PC-3 (cell line): Measurements from ENCODE around the gene PPP1R1C. TPM values are rescaled to one million over a fixed set of nuclear protein-coding genes. Genes with fewer than 3 reads are reported as not detected.
A peak's percentile ranks its signal among the peaks of the same experiment; 100 is the strongest.

Experiments
- ATAC-seq: fragments of 200-7000 bp; cut with Tn5 transposase; 2 replicates; pipeline ENCODE4 v1.9.1; 2020; ENCODE audit warnings: mild to moderate bottlenecking, moderate library complexity
- BruUV-seq: library from RNA; stranded (reverse); fragments of 400-500 nt; replicated peaks from 2 replicates; lab custom pipeline; 2021; lab: Mats Ljungman, UMichigan
- CTCF ChIA-PET: fragments of 300-600 bp; sonication (Branson Sonifier 250); formaldehyde crosslinking; loops from one replicate; lab custom pipeline; 2022; ENCODE audit warnings: antibody characterized with exemption; lab: Charles Lee
- POLR2A ChIA-PET: fragments of 300-600 bp; sonication (Branson Sonifier 250); formaldehyde crosslinking; loops from one replicate; lab custom pipeline; 2022; ENCODE audit warnings: antibody characterized with exemption; ENCODE audit not compliant: unreplicated experiment; lab: Charles Lee
- DNase-seq: peaks from one replicate; pipeline ENCODE4 v3.0.0-alpha.2; 2015
- H2AFZ ChIP-seq: fragments of 300-600 bp; sonication (generic); 2 replicates; pipeline ENCODE4 v1.6.0; 2016; ENCODE audit warnings: antibody characterized with exemption, low read length
- H3F3A ChIP-seq: fragments of 300-600 bp; sonication (generic); one replicate; pipeline ENCODE4 v1.6.0; 2017; ENCODE audit warnings: antibody characterized with exemption, low read length, control low read depth, mild to moderate bottlenecking; ENCODE audit not compliant: unreplicated experiment
- H3K27ac ChIP-seq: fragments of 300-600 bp; sonication (generic); 2 replicates; pipeline ENCODE4 v1.5.1; 2016; ENCODE audit warnings: mild to moderate bottlenecking, low read length
- H3K27me3 ChIP-seq: fragments of 300-600 bp; sonication (generic); 2 replicates; pipeline ENCODE4 v1.6.1; 2016; ENCODE audit warnings: low read length, mixed read lengths
- H3K36me3 ChIP-seq: fragments of 300-600 bp; sonication (generic); 2 replicates; pipeline ENCODE4 v1.6.1; 2016; ENCODE audit warnings: low read depth, mixed run types, low read length, mixed read lengths
- H3K4me1 ChIP-seq: fragments of 300-600 bp; sonication (generic); 2 replicates; pipeline ENCODE4 v1.5.1; 2016; ENCODE audit warnings: low read length; ENCODE audit not compliant: insufficient read depth
- H3K4me2 ChIP-seq: fragments of 300-600 bp; sonication (generic); 2 replicates; pipeline ENCODE4 v1.6.0; 2016; ENCODE audit warnings: low read length
- H3K4me3 ChIP-seq: fragments of 300-600 bp; sonication (generic); 2 replicates; pipeline ENCODE4 v1.5.1; 2016; ENCODE audit warnings: mild to moderate bottlenecking, low read length, mixed read lengths
- H3K79me2 ChIP-seq: fragments of 300-600 bp; sonication (generic); 2 replicates; pipeline ENCODE4 v1.6.1; 2017; ENCODE audit warnings: low read length, mixed read lengths
- H3K9ac ChIP-seq: fragments of 300-600 bp; sonication (generic); 2 replicates; pipeline ENCODE4 v1.6.0; 2016; ENCODE audit warnings: mild to moderate bottlenecking, low read length
- H3K9me2 ChIP-seq: fragments of 300-600 bp; sonication (generic); replicated peaks from 2 replicates; pipeline ENCODE4 v1.6.1; 2016; ENCODE audit warnings: mixed run types, low read length, mixed read lengths
- H3K9me3 ChIP-seq: fragments of 300-600 bp; sonication (generic); 2 replicates; pipeline ENCODE4 v1.6.1; 2016; ENCODE audit warnings: low read length, mixed read lengths
- H4K20me1 ChIP-seq: fragments of 300-600 bp; sonication (generic); 2 replicates; pipeline ENCODE4 v1.6.1; 2016; ENCODE audit warnings: low read length, mixed read lengths
- CTCF ChIP-seq: fragments of 300-600 bp; sonication (generic); conservative IDR thresholded peaks from 2 replicates; pipeline ENCODE4 v1.5.1; 2017; ENCODE audit warnings: antibody characterized with exemption, low read depth, mild to moderate bottlenecking, low read length
- EZH2 ChIP-seq: fragments of 300-600 bp; sonication (generic); IDR thresholded peaks from one replicate; pipeline ENCODE4 v1.6.1; 2017; ENCODE audit warnings: antibody characterized with exemption, mild to moderate bottlenecking, low read length; ENCODE audit not compliant: unreplicated experiment
- EZH2phosphoT487 ChIP-seq: fragments of 300-600 bp; sonication (generic); IDR thresholded peaks from 2 replicates; pipeline ENCODE4 v1.6.1; 2018; ENCODE audit warnings: mild to moderate bottlenecking, antibody characterized with exemption, low read length, borderline replicate concordance
- intact Hi-C: fragments of 100-400 bp; cut with micrococcal nuclease; formaldehyde crosslinking; loops from 2 replicates; pipeline ENCODE4 v1.9.0; 2023
- total RNA-seq: library from RNA; depleted of rRNA; stranded (reverse); fragments of >200 nt; gene quantifications from 2 replicates; pipeline ENCODE4 v1.2.3, GENCODE V29; 2014

The PPP1R1C gene
- total RNA-seq, 1 experiment from 2014 or later = 1.4 TPM

GRCh38 chr2:182043021-182043420 is 57.4 kb downstream of the PPP1R1C start:
- H3K36me3 ChIP-seq = no peaks in the 10 kb centered on the region
- H3K79me2 ChIP-seq = no peaks in the 10 kb centered on the region
- no peak overlapping the region for H3K9ac ChIP-seq
- H3F3A ChIP-seq = no peaks in the 10 kb centered on the region
- DNase-seq = no peak
- ChIA-PET POLR2A (no interaction called here), CTCF (no interaction called here)
- H3K9me3 ChIP-seq = no peaks in the 10 kb centered on the region
- H3K4me3 ChIP-seq = no peak overlapping the region
- no peak overlapping the region for H3K4me2 ChIP-seq
- H4K20me1 ChIP-seq = no peaks in the 10 kb centered on the region
- no TSS peak for BruUV-seq
- no peaks in the 10 kb centered on the region for H3K27me3 ChIP-seq
- TF ChIP-seq CTCF (no peak), EZH2 (no peak), EZH2phosphoT487 (no peak)
- no peak for ATAC-seq
- H3K27ac ChIP-seq = no peak overlapping the region
- no peaks in the 10 kb centered on the region for H3K9me2 ChIP-seq
- intact Hi-C loops = no loop called here
- H2AFZ ChIP-seq = no peak overlapping the region
- H3K4me1 ChIP-seq = peaks cover 19% of the 10 kb centered on the region

DNA sequence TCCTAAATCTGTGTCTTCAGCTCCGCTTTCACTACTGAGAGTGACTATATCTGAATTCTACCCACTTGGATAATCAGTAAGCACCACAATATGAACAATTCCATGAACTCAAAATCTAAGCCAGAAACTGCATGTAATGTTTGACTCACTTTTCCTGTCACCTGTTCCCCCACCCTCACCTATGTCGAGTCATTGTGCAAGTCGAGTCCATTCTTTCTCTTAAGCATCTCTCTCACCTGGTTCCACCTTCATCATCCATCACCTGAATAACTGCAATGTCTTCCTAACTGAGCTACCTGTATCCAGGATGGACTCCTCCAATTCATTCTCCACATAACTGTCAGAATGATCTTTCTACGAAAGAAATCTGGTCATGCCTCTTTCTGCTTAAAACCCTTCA is 58.2 kb downstream of the PPP1R1C start:
- no peak overlapping the region for H3K4me2 ChIP-seq
- CTCF ChIA-PET = no interaction called here

More for the DNA sequence above, 58.2 kb downstream of the PPP1R1C start:
- Histone ChIP-seq H3K79me2 (no peaks in the 10 kb centered on the region), H2AFZ (0 out of 2 replicates have a peak overlapping the region, but pooled peaks have one; percentile 12), H3K9ac (no peak overlapping the region), H3K27ac (no peak overlapping the region), H3K4me1 (peaks cover 13% of the 10 kb centered on the region), H3K4me3 (no peak overlapping the region), H3K36me3 (no peaks in the 10 kb centered on the region), H4K20me1 (no peaks in the 10 kb centered on the region), H3K9me3 (no peaks in the 10 kb centered on the region), H3K9me2 (no peaks in the 10 kb centered on the region), H3K27me3 (no peaks in the 10 kb centered on the region), H3F3A (no peaks in the 10 kb centered on the region)
- DNase-seq (peak; percentile 29), ATAC-seq (no peak; the same call in 1 of the 2 replicates)
- BruUV-seq = no TSS peak
- intact Hi-C loops = no loop called here
- no peak for TF ChIP-seq EZH2
- no peak for TF ChIP-seq EZH2phosphoT487
- TF ChIP-seq CTCF = no peak
- POLR2A ChIA-PET = no interaction called here
